Tibial nerve (tissue), 3 donors: ENCODE measurements around the gene GUCY1A1.

Source experiments
- POLR2A ChIP-seq, 2 donors: fragments of 450-650 bp; IDR thresholded peaks; one replicate each; pipeline ENCODE4 v1.6.1; 2017; ENCODE audit warnings: antibody characterized with exemption in 2 of 2, mild to moderate bottlenecking in 2 of 2, moderate library complexity in 2 of 2
- TF ChIP-seq, protein P1 (sequence below), 5 experiments: fragments of 200-600 bp in 3 of 5; fragments of 450-650 bp in 2 of 5; sonication (generic) in 3 of 5; IDR thresholded peaks; one replicate each; pipeline ENCODE4 v1.5.1; 2016 to 2019; ENCODE audit warnings: antibody characterized with exemption in 5 of 5, mild to moderate bottlenecking in 3 of 5, moderate library complexity in 2 of 5

- no peak for TF ChIP-seq POLR2A (IDR thresholded peaks at IDR 0.05)
- TF ChIP-seq, protein P1, sequence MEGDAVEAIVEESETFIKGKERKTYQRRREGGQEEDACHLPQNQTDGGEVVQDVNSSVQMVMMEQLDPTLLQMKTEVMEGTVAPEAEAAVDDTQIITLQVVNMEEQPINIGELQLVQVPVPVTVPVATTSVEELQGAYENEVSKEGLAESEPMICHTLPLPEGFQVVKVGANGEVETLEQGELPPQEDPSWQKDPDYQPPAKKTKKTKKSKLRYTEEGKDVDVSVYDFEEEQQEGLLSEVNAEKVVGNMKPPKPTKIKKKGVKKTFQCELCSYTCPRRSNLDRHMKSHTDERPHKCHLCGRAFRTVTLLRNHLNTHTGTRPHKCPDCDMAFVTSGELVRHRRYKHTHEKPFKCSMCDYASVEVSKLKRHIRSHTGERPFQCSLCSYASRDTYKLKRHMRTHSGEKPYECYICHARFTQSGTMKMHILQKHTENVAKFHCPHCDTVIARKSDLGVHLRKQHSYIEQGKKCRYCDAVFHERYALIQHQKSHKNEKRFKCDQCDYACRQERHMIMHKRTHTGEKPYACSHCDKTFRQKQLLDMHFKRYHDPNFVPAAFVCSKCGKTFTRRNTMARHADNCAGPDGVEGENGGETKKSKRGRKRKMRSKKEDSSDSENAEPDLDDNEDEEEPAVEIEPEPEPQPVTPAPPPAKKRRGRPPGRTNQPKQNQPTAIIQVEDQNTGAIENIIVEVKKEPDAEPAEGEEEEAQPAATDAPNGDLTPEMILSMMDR (IDR thresholded peaks at IDR 0.05) = no peak
Measured at GRCh38 chr4:155748039-155748438, 81.4 kb downstream of the GUCY1A1 start.
